ENCODE results near the gene LSM14B. TPM values are rescaled to one million over a fixed set of nuclear protein-coding genes. Genes with fewer than 3 reads are reported as not detected.

The LSM14B gene
- total RNA-seq, 3 donors from 2014 or later, result 35.2 to 41.3 (median 40.9) TPM

DNA sequence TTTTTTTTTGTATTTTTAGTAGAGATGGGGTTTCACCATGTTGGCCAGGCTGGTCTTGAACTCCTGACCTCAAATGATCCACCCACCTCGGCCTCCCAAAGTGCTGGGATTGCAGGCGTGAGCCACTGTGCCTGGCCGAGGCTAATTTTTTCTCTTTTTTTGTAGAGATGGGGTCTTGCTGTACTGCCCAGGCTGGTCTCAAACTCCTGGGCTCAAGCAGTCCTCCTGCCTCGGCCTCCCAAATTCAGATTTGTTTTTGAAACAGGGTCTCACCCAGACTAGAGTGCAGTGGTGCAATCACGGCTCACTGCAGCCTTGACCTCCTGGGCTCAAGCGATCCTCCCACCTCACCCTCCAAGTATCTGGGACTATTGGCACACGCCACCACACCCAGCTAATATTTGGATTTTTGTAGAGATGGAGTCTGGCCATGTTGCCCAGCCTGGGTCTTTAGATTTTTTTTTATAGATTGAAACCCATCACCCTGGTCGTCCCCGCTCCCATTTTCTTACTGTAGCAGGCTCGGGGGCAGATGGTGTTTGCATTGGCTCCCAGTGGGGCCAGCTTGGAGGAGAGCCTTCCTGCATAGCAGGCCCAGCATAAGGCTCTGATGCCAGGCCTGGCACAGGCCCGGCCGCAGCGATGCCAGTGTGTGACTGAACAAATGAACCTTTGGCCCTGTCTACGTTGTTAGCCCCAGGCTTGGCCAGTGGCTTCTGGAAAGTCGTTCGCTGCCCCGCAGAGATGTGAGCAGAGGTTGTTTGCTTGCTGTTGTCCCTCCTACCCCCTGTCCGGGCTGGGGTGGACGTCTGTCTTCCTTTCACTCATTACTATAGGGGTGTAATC is 56.3 kb downstream of the LSM14B start:
- H3K27me3 Mint-ChIP-seq (ENCODE audit: low read depth), result no peaks in the 10 kb centered on the region
- peaks cover 10% of the 10 kb centered on the region for H3K36me3 Mint-ChIP-seq (ENCODE audit: insufficient read depth)
- DNase-seq (no peak), ATAC-seq (no peak)
- no peak overlapping the region for H3K4me3 Mint-ChIP-seq
- no peaks in the 10 kb centered on the region for H3K9me3 Mint-ChIP-seq
- peaks cover 9% of the 10 kb centered on the region for H3K4me1 Mint-ChIP-seq (ENCODE audit: low read depth)

DNA sequence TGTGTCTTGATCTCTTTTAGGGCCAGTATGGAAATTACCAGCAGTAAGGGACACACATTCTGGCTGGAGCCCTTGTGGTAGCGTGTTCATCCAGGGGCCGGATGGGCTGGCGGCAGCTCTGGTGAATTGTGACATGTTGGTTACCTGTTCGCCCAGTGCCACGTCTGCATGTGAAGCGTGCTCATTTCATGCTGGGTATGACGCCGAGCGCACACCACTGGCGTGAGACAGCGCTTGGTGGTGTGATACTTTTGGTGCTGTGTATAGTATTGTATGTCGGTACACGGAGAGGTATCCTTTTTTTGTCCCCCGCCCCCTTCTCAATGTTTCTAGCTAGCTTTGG is 56.9 kb downstream of the LSM14B start:
- H3K9me3 Mint-ChIP-seq, result no peaks in the 10 kb centered on the region
- H3K27me3 Mint-ChIP-seq (ENCODE audit: low read depth), result no peaks in the 10 kb centered on the region
- ATAC-seq (no peak), DNase-seq (no peak)
- H3K36me3 Mint-ChIP-seq (ENCODE audit: insufficient read depth), result peaks cover 7% of the 10 kb centered on the region
- peaks cover 13% of the 10 kb centered on the region for H3K4me1 Mint-ChIP-seq (ENCODE audit: low read depth)
- no peak overlapping the region for H3K4me3 Mint-ChIP-seq

GRCh38 chr20:62181808-62182207 is 59.5 kb downstream of the LSM14B start:
- ATAC-seq, result no peak
- Mint-ChIP-seq H3K27me3 (ENCODE audit: low read depth) (no peaks in the 10 kb centered on the region), H3K36me3 (ENCODE audit: insufficient read depth) (peaks cover 2% of the 10 kb centered on the region)

DNA sequence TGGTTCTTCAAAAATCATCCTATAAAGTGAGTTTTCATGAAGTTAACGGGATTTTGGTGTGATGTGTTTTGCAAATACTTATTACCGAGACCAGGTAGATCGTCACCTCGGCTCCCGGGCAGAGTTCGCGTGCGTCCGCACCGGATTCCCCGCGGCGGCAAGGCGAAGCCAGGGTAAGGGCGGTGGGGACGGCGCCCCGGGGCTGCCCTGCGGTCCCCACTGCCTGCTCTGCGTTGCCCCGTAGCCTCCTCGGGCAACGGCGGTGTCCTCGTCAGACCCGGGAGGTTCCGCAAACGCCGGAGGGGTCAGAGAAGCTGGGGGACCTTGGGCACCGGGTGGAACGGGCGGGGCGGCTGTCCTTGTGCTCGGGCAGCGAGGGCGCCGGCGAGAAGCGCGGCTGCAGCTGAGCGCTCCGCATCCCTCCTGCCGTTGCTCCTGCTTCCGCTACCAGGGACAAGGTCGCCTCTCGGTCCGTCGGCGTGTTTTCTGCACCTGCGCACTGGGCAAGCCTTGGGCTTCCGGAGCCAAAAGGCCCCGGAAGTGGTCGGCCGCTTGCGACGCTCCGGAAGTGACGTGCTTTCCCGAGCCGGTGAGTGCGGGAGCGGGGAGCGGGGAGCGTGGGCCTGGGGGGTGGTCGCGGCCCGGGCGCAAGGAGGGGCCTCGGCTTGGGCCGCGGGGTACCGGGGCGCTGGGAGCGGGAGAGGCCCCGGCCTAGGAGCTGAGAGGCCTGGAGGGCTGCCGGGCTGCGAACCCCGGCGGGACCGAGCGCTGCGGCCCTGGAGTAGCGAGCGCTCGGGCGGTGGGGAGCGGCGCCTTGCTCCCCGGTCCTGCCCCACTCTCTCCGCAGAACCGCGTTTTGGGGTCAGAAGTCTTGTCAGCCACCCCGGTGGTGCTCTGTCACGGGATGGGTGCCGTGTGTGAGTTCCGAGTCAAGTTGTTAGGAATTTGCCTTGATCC is 60.5 kb downstream of the LSM14B start, which contains the start of gene MTG2:
Gene MTG2 (plus strand): TSS at position 560 of the 957 bp plus-strand sequence. CDS start 10,393 bp downstream, outside the sequence.
- Mint-ChIP-seq H3K4me1 (ENCODE audit: low read depth) (peaks cover 34% of the 10 kb centered on the region), H3K4me3 (peak within 1 kb of the TSS; percentile 92), H3K27me3 (ENCODE audit: low read depth) (no peaks in the 10 kb centered on the region), H3K9me3 (no peaks in the 10 kb centered on the region), H3K36me3 (ENCODE audit: insufficient read depth) (peaks cover 2% of the 10 kb centered on the region)
- ATAC-seq (peak; percentile 95 to 97), DNase-seq (peak; percentile 90)

More at GRCh38 chr20:62181808-62182207, 59.5 kb downstream of the LSM14B start:
- DNase-seq, result no peak
- Mint-ChIP-seq H3K9me3 (no peaks in the 10 kb centered on the region), H3K4me3 (peak overlapping the region; percentile 92), H3K4me1 (ENCODE audit: low read depth) (peaks cover 26% of the 10 kb centered on the region)

GRCh38 chr20:62183426-62184142 is 61.3 kb downstream of the LSM14B start:
- peaks cover 2% of the 10 kb centered on the region for H3K36me3 Mint-ChIP-seq (ENCODE audit: insufficient read depth)
- no peaks in the 10 kb centered on the region for H3K27me3 Mint-ChIP-seq (ENCODE audit: low read depth)
- no peak for DNase-seq
- no peaks in the 10 kb centered on the region for H3K9me3 Mint-ChIP-seq
- H3K4me1 Mint-ChIP-seq (ENCODE audit: low read depth), result peaks cover 34% of the 10 kb centered on the region
- peak overlapping the region; percentile 92 for H3K4me3 Mint-ChIP-seq
- ATAC-seq, result no peak

Other genes with a start within 250 kb of the LSM14B start
- 10 to 100 TPM; 26.4 to 31.1 (median 27.0) TPM for gene TAF4, start 56.6 kb upstream of the LSM14B start, total RNA-seq
- 100 to 1,000 TPM; 651 to 699 (median 689) TPM for gene PSMA7, start 20.9 kb downstream of the LSM14B start, total RNA-seq
- 10 to 100 TPM; 14.4 to 16.1 (median 14.5) TPM for gene SS18L1, start 21.3 kb downstream of the LSM14B start, total RNA-seq
- 10 to 100 TPM; 38.3 to 57.6 (median 49.8) TPM for gene MTG2, start 60.6 kb downstream of the LSM14B start, total RNA-seq
- not detected for gene HRH3, start 97.8 kb downstream of the LSM14B start, total RNA-seq
- 10 to 100 TPM; 17.5 to 22.5 (median 19.2) TPM for gene OSBPL2, start 116.0 kb downstream of the LSM14B start, total RNA-seq
- 100 to 1,000 TPM; 259 to 285 (median 274) TPM for gene ADRM1, start 180.5 kb downstream of the LSM14B start, total RNA-seq
- gene LAMA5, start 244.8 kb downstream of the LSM14B start, total RNA-seq, result 1 to 10 TPM in 1 of 3 donors, under 1 TPM in 2; 0.82 to 1.0 (median 0.84) TPM

Data from activated T-cell treated with anti-CD3 and anti-CD28 coated beads, Interleukin-2, amount 50 U/mL, for 4 hours (primary cell).